WERI-Rb-1 (cell line): ENCODE measurements around the gene TOMM22.

Experiments used
- DNase-seq: peaks from one replicate; pipeline ENCODE4 v3.0.0-alpha.2; 2020
- H3K27ac ChIP-seq: fragments of 250-450 bp; sonication (Bioruptor Pico); 2 replicates; pipeline ENCODE4 v1.5.1; 2020; ENCODE audit warnings: mild to moderate bottlenecking, moderate library complexity
- H3K27me3 ChIP-seq: fragments of 250-450 bp; sonication (Bioruptor Pico); 2 replicates; pipeline ENCODE4 v1.5.1; 2021; ENCODE audit warnings: mild to moderate bottlenecking, low read depth, moderate library complexity; ENCODE audit not compliant: insufficient read depth, severe bottlenecking
- H3K36me3 ChIP-seq: fragments of 250-450 bp; sonication (Bioruptor Pico); 2 replicates; pipeline ENCODE4 v1.5.1; 2020; ENCODE audit warnings: mild to moderate bottlenecking, moderate library complexity
- H3K4me3 ChIP-seq: 2 replicates; pipeline ENCODE4 v1.5.1; 2011; ENCODE audit warnings: low read depth, mild to moderate bottlenecking, control low read depth, low read length
- H3K9me3 ChIP-seq: fragments of 250-450 bp; sonication (Bioruptor Pico); 2 replicates; pipeline ENCODE4 v1.5.1; 2021; ENCODE audit warnings: mild to moderate bottlenecking, moderate library complexity; ENCODE audit not compliant: severe bottlenecking
- TF ChIP-seq, protein P1 (sequence below): IDR thresholded peaks from 2 replicates; pipeline ENCODE4 v1.5.1; 2011; ENCODE audit warnings: low read depth, mild to moderate bottlenecking, control low read depth, inconsistent platforms, low read length

TOMM22 gene

GRCh38 chr22:38685761-38686160 is 4.0 kb downstream of the TOMM22 start:
- Histone ChIP-seq H3K36me3 (peaks cover 69% of the 10 kb centered on the region), H3K4me3 (no peak overlapping the region), H3K9me3 (no peaks in the 10 kb centered on the region), H3K27ac (no peak overlapping the region), H3K27me3 (no peaks in the 10 kb centered on the region)
- DNase-seq = no peak
- TF ChIP-seq, protein P1, sequence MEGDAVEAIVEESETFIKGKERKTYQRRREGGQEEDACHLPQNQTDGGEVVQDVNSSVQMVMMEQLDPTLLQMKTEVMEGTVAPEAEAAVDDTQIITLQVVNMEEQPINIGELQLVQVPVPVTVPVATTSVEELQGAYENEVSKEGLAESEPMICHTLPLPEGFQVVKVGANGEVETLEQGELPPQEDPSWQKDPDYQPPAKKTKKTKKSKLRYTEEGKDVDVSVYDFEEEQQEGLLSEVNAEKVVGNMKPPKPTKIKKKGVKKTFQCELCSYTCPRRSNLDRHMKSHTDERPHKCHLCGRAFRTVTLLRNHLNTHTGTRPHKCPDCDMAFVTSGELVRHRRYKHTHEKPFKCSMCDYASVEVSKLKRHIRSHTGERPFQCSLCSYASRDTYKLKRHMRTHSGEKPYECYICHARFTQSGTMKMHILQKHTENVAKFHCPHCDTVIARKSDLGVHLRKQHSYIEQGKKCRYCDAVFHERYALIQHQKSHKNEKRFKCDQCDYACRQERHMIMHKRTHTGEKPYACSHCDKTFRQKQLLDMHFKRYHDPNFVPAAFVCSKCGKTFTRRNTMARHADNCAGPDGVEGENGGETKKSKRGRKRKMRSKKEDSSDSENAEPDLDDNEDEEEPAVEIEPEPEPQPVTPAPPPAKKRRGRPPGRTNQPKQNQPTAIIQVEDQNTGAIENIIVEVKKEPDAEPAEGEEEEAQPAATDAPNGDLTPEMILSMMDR = no peak

DNA sequence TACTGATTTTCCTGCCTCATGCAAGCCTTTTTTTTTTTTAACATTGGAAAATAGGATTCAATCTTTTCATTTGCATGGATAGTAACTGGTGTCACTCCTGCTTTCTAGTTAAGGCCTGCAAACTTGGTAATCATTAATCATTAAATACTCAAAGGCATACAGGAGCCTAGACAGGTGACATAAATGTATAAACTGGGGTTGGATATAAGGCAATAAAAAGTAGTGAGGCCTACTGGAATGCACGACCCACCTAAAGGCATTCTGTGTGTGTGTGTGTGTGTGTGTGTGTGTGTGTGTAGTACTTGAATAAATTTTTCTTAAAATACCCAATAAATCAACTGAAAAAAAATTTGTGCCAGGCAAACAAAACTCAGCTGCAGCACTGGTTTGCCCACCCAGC is 7.9 kb downstream of the TOMM22 start:
- TF ChIP-seq, protein P1 = no peak
- H3K9me3 ChIP-seq = no peaks in the 10 kb centered on the region
- peaks cover 65% of the 10 kb centered on the region for H3K36me3 ChIP-seq
- no peak overlapping the region for H3K4me3 ChIP-seq
- no peaks in the 10 kb centered on the region for H3K27me3 ChIP-seq
- DNase-seq = no peak
- H3K27ac ChIP-seq = no peak overlapping the region

GRCh38 chr22:38694049-38694448 is 12.3 kb downstream of the TOMM22 start:
- Histone ChIP-seq H3K4me3 (no peak overlapping the region), H3K27me3 (no peaks in the 10 kb centered on the region), H3K36me3 (peaks cover 45% of the 10 kb centered on the region), H3K27ac (no peak overlapping the region), H3K9me3 (no peaks in the 10 kb centered on the region)
- TF ChIP-seq, protein P1 = no peak
- DNase-seq = no peak

GRCh38 chr22:38694940-38695339 is 13.2 kb downstream of the TOMM22 start:
- H3K36me3 ChIP-seq = peaks cover 48% of the 10 kb centered on the region
- no peak overlapping the region for H3K4me3 ChIP-seq
- H3K9me3 ChIP-seq = no peaks in the 10 kb centered on the region
- TF ChIP-seq, protein P1 = no peak
- H3K27me3 ChIP-seq = no peaks in the 10 kb centered on the region
- no peak for DNase-seq
- no peak overlapping the region for H3K27ac ChIP-seq

- H3K27me3 ChIP-seq = no peaks in the 10 kb centered on the region
- no peak for DNase-seq
- TF ChIP-seq, protein P1 = no peak
- no peaks in the 10 kb centered on the region for H3K9me3 ChIP-seq
- no peak overlapping the region for H3K4me3 ChIP-seq
- peaks cover 48% of the 10 kb centered on the region for H3K36me3 ChIP-seq
- no peak overlapping the region for H3K27ac ChIP-seq
Observed at GRCh38 chr22:38696606-38697424, 15.1 kb downstream of the TOMM22 start.
